ENCODE measurements around the gene PLCB3. TPM values are rescaled to one million over a fixed set of nuclear protein-coding genes. Genes with fewer than 3 reads are reported as not detected.
A peak's percentile ranks its signal among the peaks of the same experiment; 100 is the strongest.

Gene PLCB3
- total and polyA plus RNA-seq, 2 of the 13 experiments (the other 11 are each of a cell fraction or from before 2014, with no cell fraction given), result 7.5 to 13.8 TPM

DNA sequence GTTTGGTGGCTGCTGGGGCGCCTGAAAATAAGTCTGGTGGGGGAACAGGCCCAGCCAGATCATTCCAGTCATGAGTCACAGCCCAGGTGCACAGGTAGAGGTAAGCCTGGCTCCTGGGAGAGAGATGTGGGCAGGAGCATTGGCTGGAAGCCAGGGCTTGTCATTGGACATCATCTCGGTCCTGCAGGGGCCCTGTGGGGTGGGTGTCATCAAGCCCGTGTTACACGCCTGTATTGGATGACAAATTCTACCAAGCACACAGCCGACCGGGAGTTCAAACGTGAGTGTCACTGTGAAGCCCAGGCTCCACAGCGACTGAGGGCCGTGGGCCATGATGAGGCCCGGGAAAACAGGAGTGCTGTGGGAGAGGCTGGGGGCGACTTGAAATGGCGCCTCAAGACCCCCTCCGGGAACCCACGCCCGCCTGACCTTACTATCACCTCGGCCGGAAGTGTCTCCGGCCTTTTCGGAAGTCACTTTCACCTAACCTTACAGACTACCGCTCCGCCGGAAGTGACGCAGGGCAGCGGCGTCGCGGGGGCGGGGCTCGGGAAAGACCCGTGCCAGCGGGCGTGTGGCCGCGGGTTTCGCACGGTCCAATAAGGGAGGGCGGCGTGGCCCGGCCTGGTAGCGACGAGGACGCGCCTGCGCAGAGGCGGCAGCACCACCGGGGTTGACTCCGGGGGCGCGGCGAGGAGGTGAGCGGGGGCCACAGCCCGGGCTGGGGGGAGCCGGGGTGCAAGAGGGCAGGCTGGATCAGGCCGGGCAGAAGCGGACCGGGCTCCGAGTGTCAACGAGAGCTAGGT lies 10.7 kb upstream of the PLCB3 start, which contains the start of gene FKBP2 (continued):
- TF ChIP-seq BCL3 (CRISPR knock-in tag; IDR thresholded peaks at IDR 0.05), result peak; percentile 81; the same call in 1 of the 2 replicates
- TF ChIP-seq ZNF10 (CRISPR knock-in tag; IDR thresholded peaks at IDR 0.05; ENCODE audit: borderline replicate concordance, low read depth), result no peak
- TF ChIP-seq NAIF1 (CRISPR knock-in tag; IDR thresholded peaks at IDR 0.05; ENCODE audit: borderline replicate concordance), result no peak
- TF ChIP-seq ZNF597 (CRISPR knock-in tag; IDR thresholded peaks at IDR 0.05), result no peak
- no peak for TF ChIP-seq THAP9 (CRISPR knock-in tag; IDR thresholded peaks at IDR 0.05; ENCODE audit: borderline replicate concordance)
- TF ChIP-seq ZNF337 (CRISPR knock-in tag; IDR thresholded peaks at IDR 0.05; ENCODE audit: borderline replicate concordance, low read depth), result no peak
- TF ChIP-seq ZNF670 (CRISPR knock-in tag; IDR thresholded peaks at IDR 0.05; ENCODE audit: borderline replicate concordance), result peak; percentile 56; the same call in 1 of the 2 replicates
- no peak for TF ChIP-seq MTF2 (CRISPR knock-in tag; IDR thresholded peaks at IDR 0.05; ENCODE audit: borderline replicate concordance)
- peak; percentile 74 for TF ChIP-seq RBM22 (optimal IDR thresholded peaks at IDR 0.05; ENCODE audit: low read length)
- TF ChIP-seq KDM2A (CRISPR knock-in tag; IDR thresholded peaks at IDR 0.05; ENCODE audit: borderline replicate concordance, low read depth), result peak; percentile 98
- TF ChIP-seq BCL6 (CRISPR knock-in tag; IDR thresholded peaks at IDR 0.05), result no peak
- TF ChIP-seq ZZZ3 (CRISPR knock-in tag; IDR thresholded peaks at IDR 0.05; ENCODE audit: borderline replicate concordance), result no peak
- peak; percentile 58; the same call in 1 of the 2 replicates for TF ChIP-seq FOXK1 (CRISPR knock-in tag; IDR thresholded peaks at IDR 0.05; ENCODE audit: borderline replicate concordance, low read depth)
- 0 out of 2 replicates have a peak, but pooled peaks have one; percentile 26 for TF ChIP-seq ZMYM2 (CRISPR knock-in tag; IDR thresholded peaks at IDR 0.05)
- TF ChIP-seq MAFK (conservative IDR thresholded peaks at IDR 0.05 in 1 of 2, IDR thresholded peaks at IDR 0.05 in 1 of 2; ENCODE audit: low read length in 2 of 2), result no peak
- TF ChIP-seq AGO1 (IDR thresholded peaks at IDR 0.05; ENCODE audit: low read depth, low read length, poor library complexity, severe bottlenecking), result peak; percentile 92
- TF ChIP-seq ZNF121 (CRISPR knock-in tag; IDR thresholded peaks at IDR 0.05), result no peak
- TF ChIP-seq KAT2B (IDR thresholded peaks at IDR 0.05; ENCODE audit: borderline replicate concordance, low read depth, low read length), result no peak
- TF ChIP-seq ZNF253 (CRISPR knock-in tag; IDR thresholded peaks at IDR 0.05; ENCODE audit: borderline replicate concordance), result no peak
- TF ChIP-seq FOSL2 (CRISPR knock-in tag; IDR thresholded peaks at IDR 0.05), result 0 out of 2 replicates have a peak, but pooled peaks have one; percentile 5
- no peak for TF ChIP-seq ZNF615 (CRISPR knock-in tag; IDR thresholded peaks at IDR 0.05; ENCODE audit: borderline replicate concordance)
- TF ChIP-seq RELA (CRISPR knock-in tag; IDR thresholded peaks at IDR 0.05), result no peak; the same call in 1 of the 2 replicates
- TF ChIP-seq ZNF749 (CRISPR knock-in tag; IDR thresholded peaks at IDR 0.05; ENCODE audit: borderline replicate concordance), result peak; percentile 23; the same call in 1 of the 2 replicates
- no peak for TF ChIP-seq ZNF20 (CRISPR knock-in tag; IDR thresholded peaks at IDR 0.05)
